Stomach (tissue), 19 donors: Measurements from ENCODE around the gene PTGES3L. TPM values are rescaled to one million over a fixed set of nuclear protein-coding genes. Genes with fewer than 3 reads are reported as not detected.

ENCODE experiments used
- DNase-seq, 2 donors: peaks; one replicate each; pipeline versions ENCODE4 v3.0.0 to v3.0.0-alpha.2; 2013 to 2019
- H3K27ac ChIP-seq, 5 donors: fragments of 200-600 bp in 4 of 5; sonication (generic) in 4 of 5; one replicate each; pipeline ENCODE4 v1.5.1; 2013 to 2019; ENCODE audit warnings: mild to moderate bottlenecking in 1 of 5, moderate library complexity in 1 of 5
- H3K27me3 ChIP-seq, 3 donors: fragments of 200-600 bp; sonication (generic); one replicate each; pipeline ENCODE4 v1.5.1; 2017 to 2019; ENCODE audit warnings: mixed run types in 1 of 3
- H3K36me3 ChIP-seq, 4 donors: fragments of 200-600 bp; sonication (generic); 1 replicate in 3 of 4; 2 replicates in 1 of 4; pipeline ENCODE4 v1.5.1; 2016 to 2019
- H3K4me1 ChIP-seq, 4 donors: fragments of 200-600 bp; sonication (generic); one replicate each; pipeline ENCODE4 v1.5.1; 2016 to 2019
- H3K4me3 ChIP-seq, 4 donors: fragments of 200-600 bp; sonication (generic) in 3 of 4; one replicate each; pipeline ENCODE4 v1.5.1; 2016 to 2019; ENCODE audit warnings: mild to moderate bottlenecking in 1 of 4
- H3K9me3 ChIP-seq, 4 donors: fragments of 200-600 bp; sonication (generic); one replicate each; pipeline ENCODE4 v1.5.1; 2016 to 2019
- CTCF ChIP-seq, 7 experiments: fragments of 450-650 bp in 4 of 7; fragments of 200-600 bp in 3 of 7; sonication (generic) in 3 of 7; IDR thresholded peaks; one replicate each; pipeline ENCODE4 v1.5.1; 2016 to 2019; ENCODE audit warnings: antibody characterized with exemption in 7 of 7, control low read depth in 2 of 7, mild to moderate bottlenecking in 1 of 7
- EP300 ChIP-seq: sonication (generic); formaldehyde crosslinking; IDR thresholded peaks from one replicate; pipeline ENCODE4 v1.6.1; 2017; ENCODE audit warnings: antibody characterized with exemption
- POLR2A ChIP-seq, 4 donors: fragments of 450-650 bp; IDR thresholded peaks; one replicate each; pipeline ENCODE4 v1.6.1; 2016; ENCODE audit warnings: antibody characterized with exemption in 4 of 4, control low read depth in 2 of 4, mild to moderate bottlenecking in 1 of 4, moderate library complexity in 1 of 4
- POLR2AphosphoS5 ChIP-seq, 3 donors: sonication (generic); formaldehyde crosslinking; IDR thresholded peaks; one replicate each; pipeline ENCODE4 v1.6.1; 2016; ENCODE audit warnings: antibody characterized with exemption in 3 of 3
- WGBS, 5 donors: extraction: QIAGEN DNeasy Blood & Tissue Kit in 3 of 5; methylation state at CpG; one replicate each; pipeline versions ENCODE4 v1.1.5 to v1.1.7; 2013 to 2018; 5-methylcytosine and 5-hydroxymethylcytosine counted together
- intact Hi-C: fragments of 100-400 bp; cut with DNase I; formaldehyde crosslinking; loops from one replicate; pipeline ENCODE4 v1.15.1; 2023; ENCODE audit warnings: low total_unique reads
- long read RNA-seq, 10 donors: transcript quantifications; one replicate each; lab custom pipeline, GENCODE V29; 2026
- polyA plus RNA-seq, 3 donors: library from polyadenylated mRNA; stranded (reverse); fragments of 200-250 nt; gene quantifications; one replicate each; pipeline ENCODE4 v1.2.3, GENCODE V29; 2013
- total RNA-seq, 5 donors: library from RNA; depleted of rRNA; stranded (reverse); fragments of >200 nt; gene quantifications; one replicate each; pipeline versions ENCODE4 v1.1.0 to v1.2.3, GENCODE V29; 2014 to 2016
- donor health status: healthy with polysubstance abuse.
- donor health status: Bipolar disorder and iron deficiency.
- donor health status: healthy.

PTGES3L gene
- total RNA-seq = 1 to 10 TPM in 3 of 5 donors, not detected in 2; 3.6 to 9.8 (median 8.3) TPM
- polyA plus RNA-seq = 1 to 10 TPM in 2 of 3 donors, not detected in 1; 1.3 to 2.9 TPM
- long read RNA-seq, donor 1, partial matches to known transcripts = 0 of 1 reads
- long read RNA-seq, donor 1, other reads (novel, unspliced or antisense) = 0 of 1 reads
- long read RNA-seq, donor 2 = 0 reads
- long read RNA-seq, donor 3 = 0 reads
- long read RNA-seq, donor 4 = 0 reads
- long read RNA-seq, donor 5, partial matches to known transcripts = 0 of 1 reads
- long read RNA-seq, donor 5, other reads (novel, unspliced or antisense) = 0 of 1 reads
- long read RNA-seq, donor 6 = 0 reads
- long read RNA-seq, donor 7, partial matches to known transcripts = 0 of 3 reads
- long read RNA-seq, donor 7, other reads (novel, unspliced or antisense) = 0 of 3 reads
- long read RNA-seq, donor 8 = 0 reads
- long read RNA-seq, donor 9, partial matches to known transcripts = 0 of 1 reads
- long read RNA-seq, donor 9, other reads (novel, unspliced or antisense) = 0 of 1 reads
- long read RNA-seq, donor 10, partial matches to known transcripts = 0 of 1 reads
- long read RNA-seq, donor 10, other reads (novel, unspliced or antisense) = 0 of 1 reads

- DNase-seq = peak in 1 of 2 donors; percentile 80
- Histone ChIP-seq H3K9me3 (no peaks in the 10 kb centered on the region), H3K36me3 (peaks cover 0 to 8% (median 0%) of the 10 kb centered on the region in 4 donors), H3K4me3 (peak within 1 kb of the TSS; percentile 83 to 97 (median 93)), H3K27ac (peak within 1 kb of the TSS; percentile 90 to 93 (median 91)), H3K27me3 (no peaks in the 10 kb centered on the region), H3K4me1 (peaks cover 19 to 52% (median 40%) of the 10 kb centered on the region in 4 donors)
- intact Hi-C loops = no loop called here
- TF ChIP-seq POLR2AphosphoS5 (IDR thresholded peaks at IDR 0.05) (no peak), POLR2A (IDR thresholded peaks at IDR 0.05) (no peak), CTCF (IDR thresholded peaks at IDR 0.05) (no peak), EP300 (no peak)
- 33 to 37% (median 33%) methylated on average over 21 of the region's 21 CpGs for WGBS, 5 donors
Measured at GRCh38 chr17:42979511-42980273, at the start of gene PTGES3L. Gene PTGES3L, minus strand, starts transcription at chr17:42980080. Its CDS starts 27 bp downstream, at chr17:42980053.

GRCh38 chr17:43028221-43028861 lies 48.5 kb upstream of the PTGES3L start:
- WGBS, 5 donors = 81 to 85% (median 83%) methylated on average over 17 of the region's 17 CpGs
- TF ChIP-seq POLR2AphosphoS5 (IDR thresholded peaks at IDR 0.05) = no peak
- TF ChIP-seq POLR2A (IDR thresholded peaks at IDR 0.05) = no peak
- TF ChIP-seq CTCF (IDR thresholded peaks at IDR 0.05) = no peak
- no peak for TF ChIP-seq EP300
- H3K9me3 ChIP-seq = no peaks in the 10 kb centered on the region
- peaks cover 5 to 20% (median 12%) of the 10 kb centered on the region in 4 donors for H3K4me1 ChIP-seq
- no peaks in the 10 kb centered on the region for H3K27me3 ChIP-seq
- DNase-seq = no peak
- intact Hi-C loops = loop anchor here (10.0 kb wide), 1 partner anchor 96 kb away; the partner anchor contains the start of gene BRCA1
- no peak overlapping the region for H3K4me3 ChIP-seq
- no peaks in the 10 kb centered on the region for H3K36me3 ChIP-seq
- no peak overlapping the region for H3K27ac ChIP-seq

- intact Hi-C loops = loop anchor here (10.0 kb wide), 1 partner anchor 97 kb away; the partner anchor contains the start of gene BRCA1
- H3K27me3 ChIP-seq = no peaks in the 10 kb centered on the region
- WGBS, 5 donors = 72 to 82% (median 78%) methylated on average over 9 of the region's 9 CpGs
- DNase-seq = no peak
- TF ChIP-seq POLR2A (IDR thresholded peaks at IDR 0.05) (no peak), CTCF (IDR thresholded peaks at IDR 0.05) (no peak), EP300 (no peak), POLR2AphosphoS5 (IDR thresholded peaks at IDR 0.05) (no peak)
- H3K9me3 ChIP-seq = no peaks in the 10 kb centered on the region
- no peak overlapping the region for H3K27ac ChIP-seq
- H3K4me3 ChIP-seq = no peak overlapping the region
- H3K4me1 ChIP-seq = peaks cover 9 to 27% (median 20%) of the 10 kb centered on the region in 4 donors
- H3K36me3 ChIP-seq = no peaks in the 10 kb centered on the region
Measured at GRCh38 chr17:43027091-43028032, 47.5 kb upstream of the PTGES3L start.
